SJSA1 (cell line): ENCODE data around the gene NOX5. TPM values are rescaled to one million over a fixed set of nuclear protein-coding genes. Genes with fewer than 3 reads are reported as not detected.

ENCODE experiments used
- DNase-seq, 2 experiments: peaks; one replicate each; pipeline ENCODE4 v3.0.0-alpha.2; 2015 to 2020; ENCODE audit warnings: low spot score in 2 of 2, low read depth in 1 of 2
- H3K27ac ChIP-seq: fragments of 250-450 bp; sonication (Bioruptor Pico); 2 replicates; pipeline ENCODE4 v1.5.1; 2020; ENCODE audit warnings: mild to moderate bottlenecking, moderate library complexity
- H3K27me3 ChIP-seq: fragments of 250-450 bp; sonication (Bioruptor Pico); replicated peaks from 2 replicates; pipeline ENCODE4 v1.5.1; 2020; ENCODE audit warnings: mild to moderate bottlenecking, moderate library complexity
- H3K36me3 ChIP-seq: fragments of 250-450 bp; sonication (Bioruptor Pico); 2 replicates; pipeline ENCODE4 v1.5.1; 2020; ENCODE audit warnings: mild to moderate bottlenecking
- H3K4me1 ChIP-seq: fragments of 250-450 bp; sonication (Bioruptor Pico); replicated peaks from 2 replicates; pipeline ENCODE4 v1.6.1; 2021; ENCODE audit warnings: mild to moderate bottlenecking
- H3K4me3 ChIP-seq: fragments of 250-450 bp; sonication (Bioruptor Pico); 2 replicates; pipeline ENCODE4 v1.5.1; 2020; ENCODE audit warnings: mild to moderate bottlenecking
- H3K9me3 ChIP-seq: fragments of 250-450 bp; sonication (Bioruptor Pico); replicated peaks from 2 replicates; pipeline ENCODE4 v1.5.1; 2020; ENCODE audit warnings: mild to moderate bottlenecking
- total RNA-seq: library from RNA; depleted of rRNA; stranded (reverse); fragments of >200 nt; shearing (Covaris generic); gene quantifications from 2 replicates; pipeline ENCODE4 v1.2.3, GENCODE V29; 2014

The NOX5 gene
- total RNA-seq, 1 experiment from 2014 or later, result not detected

DNA sequence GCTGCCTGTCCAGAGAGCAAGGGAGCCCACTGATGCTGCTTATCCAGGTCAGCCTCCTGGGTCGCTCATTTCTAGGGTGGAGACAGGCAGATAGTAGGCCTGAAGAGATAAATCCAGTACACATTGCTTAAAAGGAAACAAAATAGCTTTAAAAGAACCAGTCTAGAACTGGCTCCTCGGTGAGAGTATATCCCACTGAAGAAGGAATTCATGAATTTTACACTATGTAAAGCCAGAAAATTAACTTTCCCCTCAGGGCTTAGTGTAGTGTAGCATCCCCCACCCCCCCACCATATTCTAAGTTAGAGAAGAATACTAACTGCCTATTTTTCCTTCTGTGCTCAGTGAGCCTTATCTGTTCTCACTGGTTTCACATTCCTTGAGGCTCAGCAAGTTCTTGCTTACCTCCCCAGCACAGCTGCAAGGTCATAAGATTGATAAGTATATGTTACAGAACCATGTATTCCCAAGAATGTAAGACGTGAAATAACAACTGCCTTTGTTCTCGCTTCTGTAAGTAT, 30.5 kb upstream of the NOX5 start:
- no peak for DNase-seq
- H3K4me1 ChIP-seq, result no peaks in the 10 kb centered on the region
- no peaks in the 10 kb centered on the region for H3K36me3 ChIP-seq
- H3K27ac ChIP-seq, result no peak overlapping the region
- H3K4me3 ChIP-seq, result no peak overlapping the region
- H3K27me3 ChIP-seq, result 0 out of 2 replicates have a peak, but pooled peaks cover 4% of the 10 kb centered on the region
- H3K9me3 ChIP-seq, result no peaks in the 10 kb centered on the region

GRCh38 chr15:68984586-68984985, 29.9 kb upstream of the NOX5 start:
- H3K27me3 ChIP-seq, result 0 out of 2 replicates have a peak, but pooled peaks cover 4% of the 10 kb centered on the region
- H3K4me1 ChIP-seq, result no peaks in the 10 kb centered on the region
- H3K36me3 ChIP-seq, result no peaks in the 10 kb centered on the region
- DNase-seq, result no peak
- H3K27ac ChIP-seq, result no peak overlapping the region
- H3K4me3 ChIP-seq, result no peak overlapping the region
- no peaks in the 10 kb centered on the region for H3K9me3 ChIP-seq

DNA sequence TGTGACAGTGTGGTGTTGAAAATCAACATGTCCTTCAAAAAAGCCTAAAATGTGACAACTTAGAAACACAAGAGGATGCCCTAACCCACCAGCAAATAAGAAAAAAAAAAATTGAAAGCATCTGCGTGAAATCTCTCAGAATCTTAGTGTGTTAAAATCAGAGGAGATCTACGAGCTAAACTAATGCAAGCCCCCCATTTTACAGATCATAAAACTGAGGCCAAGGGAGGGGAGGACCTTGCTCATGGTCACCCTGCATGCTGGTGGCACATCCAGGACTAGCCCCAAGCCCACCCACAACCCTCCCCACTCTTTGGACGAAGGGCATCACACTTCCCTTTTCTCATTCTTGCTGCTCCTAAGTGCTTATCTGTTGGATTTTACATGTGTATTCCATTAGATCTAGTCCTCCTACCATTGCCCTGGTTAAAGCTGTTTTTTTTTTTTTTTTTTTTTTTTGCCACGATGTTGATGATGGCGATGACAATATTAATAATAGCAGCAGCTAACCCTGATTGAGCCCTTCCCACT, 29.1 kb upstream of the NOX5 start:
- Histone ChIP-seq H3K4me1 (no peaks in the 10 kb centered on the region), H3K9me3 (no peaks in the 10 kb centered on the region), H3K36me3 (no peaks in the 10 kb centered on the region), H3K27me3 (0 out of 2 replicates have a peak, but pooled peaks cover 4% of the 10 kb centered on the region), H3K27ac (no peak overlapping the region), H3K4me3 (no peak overlapping the region)
- DNase-seq, result no peak

DNA sequence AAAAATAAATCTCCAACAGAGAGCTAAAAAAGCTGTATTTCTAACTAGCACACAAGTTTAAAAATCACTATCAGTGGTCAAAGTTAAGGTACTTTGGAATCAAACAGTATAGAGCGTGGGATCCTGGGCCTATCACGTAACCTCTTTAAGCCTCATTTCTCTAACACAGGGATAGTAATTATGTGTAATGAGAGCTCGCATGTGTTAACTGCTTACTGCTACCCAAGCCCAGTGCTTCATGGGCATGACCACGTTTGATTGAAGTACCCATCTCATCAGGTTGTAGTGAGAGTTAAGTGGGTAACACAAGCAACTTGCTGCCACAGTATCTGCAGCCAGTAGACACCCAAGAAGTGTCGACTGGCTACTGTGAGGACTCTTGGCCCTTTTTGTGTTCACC, 28.2 kb upstream of the NOX5 start:
- Histone ChIP-seq H3K9me3 (no peaks in the 10 kb centered on the region), H3K36me3 (no peaks in the 10 kb centered on the region), H3K4me3 (no peak overlapping the region), H3K27ac (no peak overlapping the region), H3K27me3 (0 out of 2 replicates have a peak, but pooled peaks cover 4% of the 10 kb centered on the region), H3K4me1 (no peaks in the 10 kb centered on the region)
- DNase-seq, result no peak

- no peak overlapping the region for H3K27ac ChIP-seq
- no peaks in the 10 kb centered on the region for H3K36me3 ChIP-seq
- H3K27me3 ChIP-seq, result 0 out of 2 replicates have a peak, but pooled peaks cover 4% of the 10 kb centered on the region
- H3K4me3 ChIP-seq, result no peak overlapping the region
- H3K9me3 ChIP-seq, result no peaks in the 10 kb centered on the region
- no peak for DNase-seq
- no peaks in the 10 kb centered on the region for H3K4me1 ChIP-seq
Measured at GRCh38 chr15:68987120-68987519, 27.4 kb upstream of the NOX5 start.

GRCh38 chr15:68987676-68988075, 26.8 kb upstream of the NOX5 start:
- H3K36me3 ChIP-seq, result no peaks in the 10 kb centered on the region
- 0 out of 2 replicates have a peak, but pooled peaks cover 4% of the 10 kb centered on the region for H3K27me3 ChIP-seq
- H3K4me1 ChIP-seq, result no peaks in the 10 kb centered on the region

GRCh38 chr15:68989541-68990230, 24.8 kb upstream of the NOX5 start:
- no peak overlapping the region for H3K4me3 ChIP-seq
- H3K9me3 ChIP-seq, result no peaks in the 10 kb centered on the region
- DNase-seq, result no peak
- no peaks in the 10 kb centered on the region; the same call in 1 of the 2 replicates for H3K4me1 ChIP-seq
- H3K36me3 ChIP-seq, result no peaks in the 10 kb centered on the region
- 0 out of 2 replicates have a peak, but pooled peaks cover 4% of the 10 kb centered on the region for H3K27me3 ChIP-seq
- no peak overlapping the region for H3K27ac ChIP-seq

More at GRCh38 chr15:68987676-68988075, 26.8 kb upstream of the NOX5 start:
- Histone ChIP-seq H3K4me3 (no peak overlapping the region), H3K27ac (no peak overlapping the region), H3K9me3 (no peaks in the 10 kb centered on the region)
- DNase-seq, result no peak

- no peaks in the 10 kb centered on the region for H3K9me3 ChIP-seq
- no peaks in the 10 kb centered on the region; the same call in 1 of the 2 replicates for H3K4me1 ChIP-seq
- no peak overlapping the region for H3K27ac ChIP-seq
- DNase-seq, result no peak
- H3K36me3 ChIP-seq, result no peaks in the 10 kb centered on the region
- H3K27me3 ChIP-seq, result 0 out of 2 replicates have a peak, but pooled peaks cover 4% of the 10 kb centered on the region
- no peak overlapping the region for H3K4me3 ChIP-seq
Measured at GRCh38 chr15:68990231-68990991, 24.1 kb upstream of the NOX5 start.

GRCh38 chr15:68990992-68991500, 23.4 kb upstream of the NOX5 start:
- no peak for DNase-seq
- Histone ChIP-seq H3K4me1 (no peaks in the 10 kb centered on the region; the same call in 1 of the 2 replicates), H3K4me3 (no peak overlapping the region), H3K27me3 (0 out of 2 replicates have a peak, but pooled peaks cover 4% of the 10 kb centered on the region), H3K9me3 (no peaks in the 10 kb centered on the region), H3K36me3 (no peaks in the 10 kb centered on the region), H3K27ac (no peak overlapping the region)

DNA sequence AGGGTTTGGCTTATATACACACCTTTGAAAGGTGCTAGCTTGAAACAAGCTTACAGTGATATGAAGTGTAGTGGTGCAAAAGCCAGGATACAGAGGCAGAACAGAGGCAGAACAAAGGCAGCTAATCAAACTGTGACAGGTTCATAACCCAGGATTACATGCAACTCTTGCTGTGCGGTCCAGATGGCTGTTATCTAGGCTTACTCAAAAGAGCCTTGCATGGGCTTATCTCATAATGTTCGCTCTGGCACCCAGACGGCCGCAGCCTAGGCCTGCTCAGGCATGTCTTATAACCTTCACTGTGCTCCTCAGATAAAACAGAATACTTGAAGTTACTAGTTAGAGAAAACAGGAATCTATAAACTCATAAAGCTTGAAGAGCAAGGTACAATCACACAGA, 22.8 kb upstream of the NOX5 start:
- no peaks in the 10 kb centered on the region for H3K36me3 ChIP-seq
- H3K27me3 ChIP-seq, result 0 out of 2 replicates have a peak, but pooled peaks cover 3% of the 10 kb centered on the region
- no peak overlapping the region for H3K27ac ChIP-seq
- H3K4me1 ChIP-seq, result no peaks in the 10 kb centered on the region; the same call in 1 of the 2 replicates
- H3K9me3 ChIP-seq, result no peaks in the 10 kb centered on the region
- H3K4me3 ChIP-seq, result no peak overlapping the region
- DNase-seq, result peak in 1 of 2 experiments; percentile 5

DNA sequence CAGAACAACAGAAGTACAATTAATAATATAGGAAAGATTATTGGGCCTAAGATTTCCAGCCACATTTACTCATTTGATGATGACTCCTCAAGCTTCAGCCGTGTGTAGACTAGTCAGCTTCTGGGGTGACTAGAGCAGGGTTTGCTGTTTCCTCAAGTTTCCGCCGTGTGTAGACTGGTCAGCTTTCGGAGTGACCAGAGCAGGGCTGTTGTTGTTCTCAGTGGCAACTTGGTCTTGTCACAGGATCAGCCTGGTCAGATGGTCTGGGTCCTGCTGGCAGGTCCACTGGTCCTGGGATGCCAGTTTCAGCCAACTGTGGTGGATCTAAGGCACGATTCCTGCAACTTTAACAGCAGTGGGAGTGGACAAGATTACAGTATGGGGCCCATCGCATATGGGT, 21.8 kb upstream of the NOX5 start:
- DNase-seq, result peak in 1 of 2 experiments; percentile 19
- Histone ChIP-seq H3K9me3 (no peaks in the 10 kb centered on the region), H3K27me3 (no peaks in the 10 kb centered on the region), H3K36me3 (no peaks in the 10 kb centered on the region), H3K27ac (no peak overlapping the region), H3K4me1 (no peaks in the 10 kb centered on the region; the same call in 1 of the 2 replicates), H3K4me3 (no peak overlapping the region)

DNA sequence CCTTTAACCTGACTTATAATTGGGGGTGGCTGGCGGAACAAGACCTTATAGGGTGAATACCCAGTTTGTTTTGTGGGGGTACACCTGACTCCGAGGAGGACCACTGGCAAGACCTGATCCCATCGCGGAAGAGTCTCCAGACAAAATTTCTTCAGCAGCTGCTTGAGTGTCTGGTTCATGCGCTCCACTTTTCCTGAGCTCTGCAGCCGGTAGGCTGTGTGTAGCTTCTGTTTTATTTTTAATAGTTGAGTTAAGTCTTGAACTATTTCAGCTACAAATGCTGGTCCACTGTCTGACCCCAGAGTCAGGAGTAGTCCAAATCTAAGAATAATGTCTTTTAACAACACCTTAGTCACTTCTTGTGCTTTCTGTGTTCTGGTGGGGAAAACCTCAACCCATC, 21.2 kb upstream of the NOX5 start:
- no peak overlapping the region for H3K4me3 ChIP-seq
- H3K36me3 ChIP-seq, result no peaks in the 10 kb centered on the region
- no peaks in the 10 kb centered on the region for H3K27me3 ChIP-seq
- no peaks in the 10 kb centered on the region; the same call in 1 of the 2 replicates for H3K4me1 ChIP-seq
- H3K9me3 ChIP-seq, result no peaks in the 10 kb centered on the region
- H3K27ac ChIP-seq, result no peak overlapping the region
- peak in 1 of 2 experiments; percentile 6 for DNase-seq

- no peaks in the 10 kb centered on the region for H3K9me3 ChIP-seq
- H3K4me3 ChIP-seq, result no peak overlapping the region
- H3K36me3 ChIP-seq, result no peaks in the 10 kb centered on the region
- peak; percentile 4 to 28 for DNase-seq
- H3K27me3 ChIP-seq, result no peaks in the 10 kb centered on the region
- no peak overlapping the region for H3K27ac ChIP-seq
- no peaks in the 10 kb centered on the region; the same call in 1 of the 2 replicates for H3K4me1 ChIP-seq
Measured at GRCh38 chr15:68994149-68994548, 20.3 kb upstream of the NOX5 start.
